Caco-2 (cell line): ENCODE data around the gene ZNF783. TPM values are rescaled to one million over a fixed set of nuclear protein-coding genes. Genes with fewer than 3 reads are reported as not detected.

ENCODE experiments used
- BruUV-seq: library from RNA; stranded (reverse); fragments of 400-500 nt; replicated peaks from 2 replicates; lab custom pipeline; 2021; lab: Mats Ljungman, UMichigan
- CTCF ChIA-PET: fragments of 300-600 bp; sonication (Branson Sonifier 250); formaldehyde crosslinking; loops from one replicate; lab custom pipeline; 2022; ENCODE audit warnings: antibody characterized with exemption; lab: Charles Lee
- POLR2A ChIA-PET: fragments of 300-600 bp; sonication (Branson Sonifier 250); formaldehyde crosslinking; loops from one replicate; lab custom pipeline; 2022; ENCODE audit warnings: antibody characterized with exemption; lab: Charles Lee
- DNase-seq, 2 experiments: peaks; one replicate each; pipeline versions ENCODE4 v3.0.0 to v3.0.0-alpha.2; 2020 to 2022
- H3K27me3 ChIP-seq: replicated peaks from 2 replicates; pipeline ENCODE4 v1.6.0; 2011; ENCODE audit warnings: low read length; ENCODE audit not compliant: control insufficient read depth, insufficient read depth
- H3K36me3 ChIP-seq: 2 replicates; pipeline ENCODE4 v1.5.1; 2011; ENCODE audit warnings: low read length; ENCODE audit not compliant: control insufficient read depth, insufficient read depth
- H3K4me1 ChIP-seq: fragments of 250-450 bp; sonication (Bioruptor Pico); 2 replicates; pipeline ENCODE4 v1.5.1; 2020; ENCODE audit warnings: mild to moderate bottlenecking
- H3K4me3 ChIP-seq: 2 replicates; pipeline ENCODE4 v1.5.1; 2011; ENCODE audit warnings: low read depth, mild to moderate bottlenecking, control low read depth, low read length
- H3K9me3 ChIP-seq: fragments of 250-450 bp; sonication (Bioruptor Pico); 2 replicates; pipeline ENCODE4 v1.5.1; 2020; ENCODE audit warnings: mild to moderate bottlenecking, moderate library complexity
- H3K27ac Mint-ChIP-seq: one replicate; pipeline ENCODE4 v1.8.0; 2022; ENCODE audit warnings: mixed read lengths; ENCODE audit not compliant: unreplicated experiment
- H3K27me3 Mint-ChIP-seq: one replicate; pipeline ENCODE4 v1.8.0; 2022; ENCODE audit warnings: mixed read lengths; ENCODE audit not compliant: insufficient read depth, unreplicated experiment
- H3K36me3 Mint-ChIP-seq: one replicate; pipeline ENCODE4 v1.8.0; 2022; ENCODE audit warnings: mild to moderate bottlenecking, mixed read lengths; ENCODE audit not compliant: insufficient read depth, unreplicated experiment
- H3K4me1 Mint-ChIP-seq: one replicate; pipeline ENCODE4 v1.8.0; 2022; ENCODE audit warnings: low read depth, mixed read lengths; ENCODE audit not compliant: unreplicated experiment
- H3K4me3 Mint-ChIP-seq: one replicate; pipeline ENCODE4 v1.8.0; 2022; ENCODE audit warnings: mild to moderate bottlenecking, moderate library complexity, mixed read lengths; ENCODE audit not compliant: unreplicated experiment
- H3K9me3 Mint-ChIP-seq: one replicate; pipeline ENCODE4 v1.8.0; 2022; ENCODE audit warnings: mixed read lengths; ENCODE audit not compliant: unreplicated experiment
- intact Hi-C: fragments of 100-400 bp; cut with micrococcal nuclease; formaldehyde crosslinking; loops from one replicate; pipeline ENCODE4 v1.10.0; 2022; ENCODE audit not compliant: unreplicated experiment
- total RNA-seq: library from RNA; stranded (reverse); gene quantifications from 2 replicates; pipeline ENCODE4 v1.2.3, GENCODE V29; 2022
- TF ChIP-seq, protein P1 (sequence below), 2 experiments: fragments of 200-600 bp in 1 of 2; IDR thresholded peaks; 1 replicate in 1 of 2; 2 replicates in 1 of 2; pipeline versions ENCODE4 v1.5.1 to v1.8.0; 2011 to 2022; ENCODE audit warnings: antibody characterized with exemption in 1 of 2, control low read depth in 1 of 2, inconsistent platforms in 1 of 2, low read depth in 1 of 2, low read length in 1 of 2, mild to moderate bottlenecking in 1 of 2, moderate library complexity in 1 of 2; ENCODE audit not compliant: insufficient read depth in 1 of 2, severe bottlenecking in 1 of 2, unreplicated experiment in 1 of 2

Gene ZNF783
- total RNA-seq, 1 experiment from 2014 or later: 27.3 TPM

DNA sequence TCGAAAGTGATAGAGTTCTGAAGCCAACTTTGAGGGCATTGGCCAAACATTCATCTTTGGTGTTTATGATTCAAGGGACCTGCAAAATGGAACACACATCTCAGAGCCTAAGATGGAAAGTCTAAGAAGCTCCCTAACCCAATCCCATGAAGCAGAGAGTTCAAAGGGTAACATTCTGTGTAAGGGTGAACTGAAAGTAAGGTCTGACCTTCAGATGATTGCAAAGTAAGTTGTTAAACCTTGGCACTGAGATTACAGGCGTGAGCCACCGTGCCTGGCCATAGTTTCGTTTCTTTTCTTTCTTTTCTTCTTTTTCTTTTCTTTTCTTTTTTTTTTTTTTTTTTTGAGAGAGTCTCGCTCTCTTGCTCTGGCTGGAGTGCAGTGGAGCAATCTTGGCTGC lies 20.3 kb upstream of the ZNF783 start:
- ChIA-PET POLR2A (no interaction called here), CTCF (interaction anchor here (1.5 kb wide), 1 partner anchor 20 kb away, joined by 4 read pairs; the partner anchor contains the start of gene ZNF783)

GRCh38 chr7:149245244-149245643 lies 16.8 kb upstream of the ZNF783 start:
- no peak overlapping the region for H3K4me3 Mint-ChIP-seq
- no peak overlapping the region for H3K4me3 ChIP-seq
- H3K36me3 Mint-ChIP-seq: peaks cover 15% of the 10 kb centered on the region
- no peaks in the 10 kb centered on the region for H3K36me3 ChIP-seq
- no peaks in the 10 kb centered on the region for H3K27me3 ChIP-seq
- peaks cover 10% of the 10 kb centered on the region for H3K9me3 Mint-ChIP-seq
- H3K27me3 Mint-ChIP-seq: no peaks in the 10 kb centered on the region
- intact Hi-C loops: no loop called here
- no TSS peak for BruUV-seq
- peaks cover 9% of the 10 kb centered on the region; the same call in 1 of the 2 replicates for H3K9me3 ChIP-seq
- no peak overlapping the region for H3K27ac Mint-ChIP-seq
- DNase-seq: no peak
- TF ChIP-seq, protein P1, sequence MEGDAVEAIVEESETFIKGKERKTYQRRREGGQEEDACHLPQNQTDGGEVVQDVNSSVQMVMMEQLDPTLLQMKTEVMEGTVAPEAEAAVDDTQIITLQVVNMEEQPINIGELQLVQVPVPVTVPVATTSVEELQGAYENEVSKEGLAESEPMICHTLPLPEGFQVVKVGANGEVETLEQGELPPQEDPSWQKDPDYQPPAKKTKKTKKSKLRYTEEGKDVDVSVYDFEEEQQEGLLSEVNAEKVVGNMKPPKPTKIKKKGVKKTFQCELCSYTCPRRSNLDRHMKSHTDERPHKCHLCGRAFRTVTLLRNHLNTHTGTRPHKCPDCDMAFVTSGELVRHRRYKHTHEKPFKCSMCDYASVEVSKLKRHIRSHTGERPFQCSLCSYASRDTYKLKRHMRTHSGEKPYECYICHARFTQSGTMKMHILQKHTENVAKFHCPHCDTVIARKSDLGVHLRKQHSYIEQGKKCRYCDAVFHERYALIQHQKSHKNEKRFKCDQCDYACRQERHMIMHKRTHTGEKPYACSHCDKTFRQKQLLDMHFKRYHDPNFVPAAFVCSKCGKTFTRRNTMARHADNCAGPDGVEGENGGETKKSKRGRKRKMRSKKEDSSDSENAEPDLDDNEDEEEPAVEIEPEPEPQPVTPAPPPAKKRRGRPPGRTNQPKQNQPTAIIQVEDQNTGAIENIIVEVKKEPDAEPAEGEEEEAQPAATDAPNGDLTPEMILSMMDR (IDR thresholded peaks at IDR 0.05; ENCODE audit: insufficient read depth in 1 of 2, low read depth in 1 of 2, low read length in 1 of 2, severe bottlenecking in 1 of 2, unreplicated experiment in 1 of 2): no peak
- CTCF ChIA-PET: no interaction called here
- POLR2A ChIA-PET: no interaction called here
- peaks cover 6% of the 10 kb centered on the region for H3K4me1 ChIP-seq
- H3K4me1 Mint-ChIP-seq: peaks cover 7% of the 10 kb centered on the region

More for the DNA sequence above, 20.3 kb upstream of the ZNF783 start:
- Histone ChIP-seq H3K27me3 (no peaks in the 10 kb centered on the region), H3K4me3 (no peak overlapping the region), H3K9me3 (peaks cover 9% of the 10 kb centered on the region; the same call in 1 of the 2 replicates), H3K4me1 (peaks cover 6% of the 10 kb centered on the region), H3K36me3 (no peaks in the 10 kb centered on the region)
- Mint-ChIP-seq H3K27me3 (no peaks in the 10 kb centered on the region), H3K4me1 (peaks cover 7% of the 10 kb centered on the region), H3K27ac (no peak overlapping the region), H3K9me3 (peaks cover 10% of the 10 kb centered on the region), H3K4me3 (no peak overlapping the region), H3K36me3 (peaks cover 20% of the 10 kb centered on the region)
- DNase-seq: no peak
- TF ChIP-seq, protein P1 (IDR thresholded peaks at IDR 0.05; ENCODE audit: insufficient read depth in 1 of 2, low read depth in 1 of 2, low read length in 1 of 2, severe bottlenecking in 1 of 2, unreplicated experiment in 1 of 2): no peak
- no TSS peak for BruUV-seq
- intact Hi-C loops: no loop called here

- Histone ChIP-seq H3K27me3 (no peaks in the 10 kb centered on the region), H3K4me1 (peaks cover 2% of the 10 kb centered on the region), H3K4me3 (no peak overlapping the region), H3K36me3 (peaks cover 2% of the 10 kb centered on the region), H3K9me3 (peaks cover 9% of the 10 kb centered on the region; the same call in 1 of the 2 replicates)
- POLR2A ChIA-PET: no interaction called here
- Mint-ChIP-seq H3K9me3 (peaks cover 10% of the 10 kb centered on the region), H3K4me1 (peaks cover 2% of the 10 kb centered on the region), H3K4me3 (no peak overlapping the region), H3K27me3 (no peaks in the 10 kb centered on the region), H3K36me3 (peaks cover 18% of the 10 kb centered on the region), H3K27ac (no peak overlapping the region)
- CTCF ChIA-PET: no interaction called here
- TF ChIP-seq, protein P1 (IDR thresholded peaks at IDR 0.05; ENCODE audit: insufficient read depth in 1 of 2, low read depth in 1 of 2, low read length in 1 of 2, severe bottlenecking in 1 of 2, unreplicated experiment in 1 of 2): no peak
- no TSS peak for BruUV-seq
- no peak for DNase-seq
- intact Hi-C loops: no loop called here
Observed at GRCh38 chr7:149245744-149246143, 16.3 kb upstream of the ZNF783 start.
